PC-9 (cell line): ENCODE measurements around the gene PBX4.

ENCODE experiments used
- CTCF ChIP-seq: fragments of 200-600 bp; sonication (generic); conservative IDR thresholded peaks from 2 replicates; pipeline ENCODE4 v1.6.1; 2017; ENCODE audit warnings: mixed run types, antibody characterized with exemption, mild to moderate bottlenecking, moderate library complexity
- EZH2 ChIP-seq: fragments of 200-600 bp; sonication (generic); IDR thresholded peaks from 2 replicates; pipeline ENCODE4 v1.8.0; 2017; ENCODE audit warnings: antibody characterized with exemption, low read depth

GRCh38 chr19:19637523-19638251, 19.2 kb upstream of the PBX4 start:
- TF ChIP-seq EZH2 (no peak), CTCF (no peak)
